NCI-H1694 (cell line): ENCODE data around the gene CIZ1.
"Not testable (repeated sequence)": the region's sequence is repeated elsewhere in the genome, so short reads cannot be mapped to it uniquely, and the experiment has no call there.

ENCODE experiments used
- DNase-seq: peaks from one replicate; lab custom pipeline; 2025; lab: John Stamatoyannopoulos, UW

The CIZ1 gene, protein sequence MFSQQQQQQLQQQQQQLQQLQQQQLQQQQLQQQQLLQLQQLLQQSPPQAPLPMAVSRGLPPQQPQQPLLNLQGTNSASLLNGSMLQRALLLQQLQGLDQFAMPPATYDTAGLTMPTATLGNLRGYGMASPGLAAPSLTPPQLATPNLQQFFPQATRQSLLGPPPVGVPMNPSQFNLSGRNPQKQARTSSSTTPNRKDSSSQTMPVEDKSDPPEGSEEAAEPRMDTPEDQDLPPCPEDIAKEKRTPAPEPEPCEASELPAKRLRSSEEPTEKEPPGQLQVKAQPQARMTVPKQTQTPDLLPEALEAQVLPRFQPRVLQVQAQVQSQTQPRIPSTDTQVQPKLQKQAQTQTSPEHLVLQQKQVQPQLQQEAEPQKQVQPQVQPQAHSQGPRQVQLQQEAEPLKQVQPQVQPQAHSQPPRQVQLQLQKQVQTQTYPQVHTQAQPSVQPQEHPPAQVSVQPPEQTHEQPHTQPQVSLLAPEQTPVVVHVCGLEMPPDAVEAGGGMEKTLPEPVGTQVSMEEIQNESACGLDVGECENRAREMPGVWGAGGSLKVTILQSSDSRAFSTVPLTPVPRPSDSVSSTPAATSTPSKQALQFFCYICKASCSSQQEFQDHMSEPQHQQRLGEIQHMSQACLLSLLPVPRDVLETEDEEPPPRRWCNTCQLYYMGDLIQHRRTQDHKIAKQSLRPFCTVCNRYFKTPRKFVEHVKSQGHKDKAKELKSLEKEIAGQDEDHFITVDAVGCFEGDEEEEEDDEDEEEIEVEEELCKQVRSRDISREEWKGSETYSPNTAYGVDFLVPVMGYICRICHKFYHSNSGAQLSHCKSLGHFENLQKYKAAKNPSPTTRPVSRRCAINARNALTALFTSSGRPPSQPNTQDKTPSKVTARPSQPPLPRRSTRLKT

DNA sequence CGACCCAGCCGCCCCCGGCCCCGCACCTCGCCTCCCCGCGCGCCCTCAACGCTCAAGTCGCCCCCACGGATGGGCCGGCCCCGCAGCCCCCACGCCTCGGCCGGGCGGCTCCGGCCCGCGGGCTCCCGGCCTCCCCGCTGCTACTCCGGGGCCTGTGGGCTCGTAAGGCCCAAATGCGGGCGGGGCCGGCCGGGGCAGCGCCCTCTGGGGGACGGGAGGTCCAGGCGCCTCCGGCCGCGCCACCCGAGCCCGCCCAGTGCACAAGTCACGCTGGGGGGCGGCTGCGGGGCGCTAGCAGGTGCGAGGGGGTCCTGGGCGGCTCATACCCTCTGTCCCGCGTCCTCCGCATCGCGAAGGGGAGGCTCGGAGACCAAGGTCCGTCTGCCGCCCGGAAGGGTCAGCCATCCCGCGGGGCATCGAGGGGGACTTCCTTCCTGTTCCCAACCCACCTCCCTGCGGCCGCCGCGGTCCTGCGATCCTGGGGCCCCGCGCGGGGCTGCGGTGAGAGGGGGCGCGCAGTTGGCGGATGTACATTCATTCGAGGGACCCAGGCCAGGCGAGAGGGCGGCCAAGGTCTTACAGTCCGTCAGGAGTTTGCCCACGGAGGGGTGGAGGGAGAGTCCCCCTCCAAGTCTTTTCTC, at the start of gene CIZ1:
CIZ1 (minus strand) TSS at position 167 of the 641 bp plus-strand sequence. CDS start 715 bp downstream, outside the sequence.
- no peak for DNase-seq

DNA sequence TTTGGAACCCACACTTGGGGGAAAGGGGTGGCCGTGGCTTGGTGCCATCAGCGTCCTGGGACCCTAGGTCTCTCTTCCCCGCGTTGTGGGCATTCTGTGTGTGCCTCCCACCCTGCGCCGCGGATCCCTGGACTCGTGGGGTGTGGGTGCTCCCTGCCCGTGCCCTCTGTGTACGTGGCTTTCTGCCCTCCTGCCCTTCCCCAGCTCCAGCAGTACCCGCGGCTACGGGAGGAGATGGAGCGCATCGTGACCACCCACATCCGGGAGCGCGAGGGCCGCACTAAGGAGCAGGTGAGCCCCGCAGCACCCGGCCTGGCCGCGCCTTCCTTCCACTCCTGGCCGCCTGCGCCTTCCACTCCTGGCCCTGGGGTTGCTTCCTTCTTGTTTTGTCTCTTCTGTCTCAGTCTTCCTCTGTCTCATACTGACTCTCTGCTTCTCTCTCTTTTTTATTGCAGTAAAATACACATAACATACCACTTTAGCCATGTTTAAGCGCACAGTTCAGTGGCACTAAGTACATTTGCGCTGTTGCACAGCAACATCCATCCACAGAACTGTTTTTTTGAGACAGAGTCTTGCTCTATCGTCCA, 42.5 kb upstream of the CIZ1 start:
- no peak for DNase-seq

DNA sequence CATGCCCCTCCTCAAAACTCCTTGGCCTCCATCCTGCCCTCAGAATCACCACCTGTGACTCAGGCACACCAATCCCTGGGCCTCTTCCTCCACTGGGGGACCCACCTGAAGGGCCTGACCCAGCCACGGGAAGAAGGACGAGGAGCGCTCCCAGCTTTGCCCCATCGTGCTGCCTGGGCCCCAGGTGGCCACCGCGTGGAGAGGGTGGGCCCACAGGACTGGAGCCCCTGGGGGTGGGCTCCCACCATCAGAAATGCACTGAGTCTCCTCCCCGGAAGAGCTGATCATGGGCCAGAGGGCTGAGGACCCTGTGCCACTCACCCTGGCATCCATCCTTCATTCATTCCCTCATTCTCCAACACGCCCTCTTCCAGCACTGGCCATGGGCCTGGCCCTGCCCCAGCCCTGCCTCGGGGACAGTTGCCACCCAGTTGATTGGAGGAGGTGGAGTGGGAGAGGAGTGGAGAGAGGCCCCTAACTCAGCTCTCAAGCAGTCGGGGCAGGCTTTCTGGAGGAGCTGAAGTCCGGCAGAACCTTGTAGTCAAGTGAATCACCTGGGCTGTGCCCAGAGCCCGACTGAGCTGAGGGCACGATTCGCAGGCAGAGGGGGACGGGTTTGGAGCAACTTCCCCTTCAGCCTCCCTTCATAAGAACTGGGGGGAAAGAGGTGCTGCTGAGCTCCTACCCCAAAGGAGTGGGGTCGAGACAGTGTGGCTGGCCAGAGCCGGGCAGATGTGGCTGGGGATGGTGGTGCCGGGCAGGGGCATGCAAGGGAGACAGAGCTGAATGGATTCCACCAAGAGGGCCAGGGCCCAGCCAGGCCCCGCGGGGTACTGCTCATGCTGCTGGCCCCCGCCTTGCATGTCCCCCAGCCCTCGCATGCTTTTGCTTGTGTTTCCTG, 41.4 kb upstream of the CIZ1 start:
- no peak for DNase-seq

DNA sequence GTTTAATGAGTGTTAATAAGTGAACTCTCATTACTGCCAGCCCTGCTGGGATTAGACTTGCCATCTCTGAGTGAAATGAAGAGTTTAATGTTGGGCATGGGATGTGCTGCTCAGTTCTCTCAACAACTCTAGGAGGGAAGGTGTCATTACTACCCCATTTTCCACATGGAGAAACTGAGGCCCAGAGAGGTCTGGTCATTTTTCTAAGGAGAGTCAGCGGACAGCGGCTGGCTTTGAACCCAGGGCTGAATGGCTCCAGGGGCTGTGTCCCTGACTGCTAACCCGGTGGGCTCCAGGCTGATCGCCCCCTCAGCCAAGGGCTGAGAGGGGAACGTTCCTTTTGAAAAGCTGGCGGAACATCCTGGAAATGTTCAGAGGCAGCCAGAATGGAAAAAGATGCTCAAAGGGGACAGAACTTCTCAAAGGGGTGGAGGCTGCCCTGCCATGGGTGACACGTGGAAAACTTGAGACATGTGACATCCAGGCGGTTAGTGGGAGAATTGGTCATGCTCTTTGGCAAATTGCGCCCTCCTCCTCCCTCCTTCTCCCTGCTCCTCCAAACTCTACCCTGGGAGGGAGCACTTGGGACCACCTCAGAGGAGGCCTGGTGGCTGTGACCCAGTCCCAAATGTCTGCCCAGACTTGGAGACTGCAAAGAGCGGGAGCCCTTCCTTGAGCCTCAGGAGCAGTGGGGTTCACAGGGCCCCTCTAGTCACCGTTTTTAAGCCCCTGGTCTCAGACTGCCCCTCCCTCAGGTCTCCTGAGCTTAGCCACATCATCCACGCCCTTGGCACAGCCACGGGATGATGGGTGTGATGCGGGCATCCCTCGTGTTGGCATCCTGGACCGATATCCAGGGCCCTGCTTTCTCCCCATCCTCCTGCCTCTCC, 40.5 kb upstream of the CIZ1 start:
- no peak for DNase-seq

DNA sequence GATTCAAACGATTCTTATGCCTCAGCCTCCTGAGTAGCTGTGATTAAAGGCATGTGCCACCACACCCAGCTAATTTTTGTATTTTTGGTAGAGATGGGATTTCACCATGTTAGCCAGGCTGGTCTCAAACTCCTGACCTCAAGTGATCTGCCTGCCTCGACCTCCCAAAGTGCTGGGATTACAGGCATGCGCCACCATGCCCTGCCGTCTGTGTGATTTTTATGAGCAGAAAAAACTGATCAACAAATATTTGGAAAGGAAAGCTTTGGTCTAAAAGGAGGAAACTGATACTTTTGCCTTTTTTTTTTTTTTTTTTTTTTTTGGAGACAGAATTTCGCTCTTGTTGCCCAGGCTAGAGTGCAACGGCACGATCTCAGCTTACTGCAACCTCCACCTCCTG, 39.5 kb upstream of the CIZ1 start:
- not testable (repeated sequence) for DNase-seq

DNA sequence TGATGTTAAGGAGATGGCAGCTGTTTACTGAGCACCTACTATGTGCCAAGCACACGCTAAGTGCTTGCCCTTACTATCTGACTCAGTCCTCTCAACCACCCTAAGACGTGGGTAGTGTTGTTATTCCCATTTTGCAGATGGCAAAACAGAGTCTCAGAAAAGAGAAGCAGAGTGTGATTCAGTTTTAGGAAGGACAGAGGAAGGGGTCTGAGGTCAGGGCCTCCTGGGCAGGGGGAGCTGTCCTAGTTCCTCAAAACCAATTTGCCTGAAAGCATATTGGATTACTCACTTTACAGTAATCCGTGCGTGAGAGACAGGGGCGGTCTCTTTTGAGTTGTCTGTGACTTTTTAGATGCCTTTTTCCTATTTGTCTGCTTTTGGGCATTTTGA, 35.0 kb upstream of the CIZ1 start:
- DNase-seq: no peak

DNA sequence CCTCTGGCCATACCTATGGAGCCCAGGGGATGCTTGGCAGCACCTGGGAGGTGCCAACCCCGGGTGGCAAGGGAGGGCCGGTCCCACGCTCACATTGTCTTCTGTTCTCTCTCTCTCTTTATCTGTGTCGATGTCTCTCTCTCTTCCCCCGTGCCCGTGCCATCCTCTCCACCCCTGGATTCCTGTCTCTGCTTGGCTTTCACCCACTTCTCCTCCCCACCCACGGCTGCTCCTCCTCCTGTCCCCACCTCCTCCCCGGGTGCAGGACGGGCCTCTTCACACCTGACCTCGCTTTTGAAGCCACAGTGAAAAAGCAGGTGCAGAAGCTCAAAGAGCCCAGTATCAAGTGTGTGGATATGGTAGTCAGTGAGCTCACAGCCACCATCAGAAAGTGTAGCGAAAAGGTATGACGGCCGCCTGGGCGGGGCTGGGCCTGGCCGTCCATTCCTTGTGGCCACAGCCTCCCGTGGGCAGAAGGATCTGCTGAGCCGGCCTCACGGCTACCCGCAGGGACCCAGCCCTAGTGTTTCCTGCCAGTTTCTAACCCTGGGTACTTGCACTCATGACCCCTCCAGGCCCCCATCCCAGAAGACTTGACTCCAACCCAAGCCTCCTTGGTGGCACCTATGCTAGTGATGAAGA, 34.5 kb upstream of the CIZ1 start:
- no peak for DNase-seq

DNA sequence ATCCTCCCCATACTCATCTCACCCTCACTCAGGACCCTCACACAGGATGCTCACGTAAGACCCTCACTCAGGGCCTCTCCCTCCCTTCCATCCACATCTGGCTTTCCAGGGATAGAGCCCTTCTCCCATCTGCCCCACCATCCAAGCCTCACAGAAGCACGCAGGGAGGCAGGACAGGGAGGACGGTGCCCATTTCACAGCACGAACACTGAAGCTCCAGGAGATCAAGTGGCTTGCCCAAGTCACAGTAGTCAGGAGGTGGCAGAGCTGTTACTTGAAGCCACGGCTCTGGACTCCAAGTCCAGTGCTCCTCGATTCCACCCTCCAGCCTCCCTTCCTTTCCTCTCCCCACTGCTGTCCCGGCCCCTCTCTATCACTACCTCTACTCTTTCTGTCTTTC, 33.5 kb upstream of the CIZ1 start:
- no peak for DNase-seq

DNA sequence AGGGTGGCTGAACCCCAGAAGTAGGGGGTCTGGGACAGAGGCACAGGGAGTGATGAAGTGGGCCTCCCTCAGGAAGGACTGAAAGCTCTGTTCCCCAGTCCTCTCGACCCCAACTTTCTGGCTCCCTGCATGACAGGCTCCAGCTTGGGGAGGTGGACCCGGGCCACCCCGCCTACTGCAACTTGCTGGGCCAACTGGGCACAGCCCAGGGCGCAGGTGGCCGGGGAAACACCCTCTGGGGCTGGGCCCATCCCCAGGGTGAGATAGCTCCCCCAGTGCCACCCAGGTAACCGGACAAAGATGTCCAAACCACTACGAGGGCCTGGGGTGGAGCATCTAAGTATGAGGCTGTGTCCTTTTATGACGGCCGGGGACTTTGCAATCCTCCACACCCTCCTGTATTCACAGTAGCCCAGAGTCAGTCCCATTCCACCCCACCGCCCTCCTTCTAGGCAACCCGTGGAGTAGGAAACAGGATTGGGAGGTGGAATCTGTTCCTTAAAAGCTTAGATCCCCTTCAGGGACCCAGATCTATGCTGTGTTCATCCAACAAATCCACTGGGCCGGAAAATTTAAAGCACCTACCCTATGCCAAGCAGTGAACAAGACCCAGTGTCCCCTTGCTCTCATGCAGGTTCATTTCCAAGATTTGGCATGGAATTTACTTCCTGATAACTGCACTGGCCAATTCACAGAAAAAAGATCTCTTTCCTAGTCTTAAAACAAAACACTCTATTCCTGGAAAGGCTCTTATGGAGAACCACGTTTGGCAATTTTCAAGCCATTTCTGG, 31.7 kb upstream of the CIZ1 start:
- no peak for DNase-seq

DNA sequence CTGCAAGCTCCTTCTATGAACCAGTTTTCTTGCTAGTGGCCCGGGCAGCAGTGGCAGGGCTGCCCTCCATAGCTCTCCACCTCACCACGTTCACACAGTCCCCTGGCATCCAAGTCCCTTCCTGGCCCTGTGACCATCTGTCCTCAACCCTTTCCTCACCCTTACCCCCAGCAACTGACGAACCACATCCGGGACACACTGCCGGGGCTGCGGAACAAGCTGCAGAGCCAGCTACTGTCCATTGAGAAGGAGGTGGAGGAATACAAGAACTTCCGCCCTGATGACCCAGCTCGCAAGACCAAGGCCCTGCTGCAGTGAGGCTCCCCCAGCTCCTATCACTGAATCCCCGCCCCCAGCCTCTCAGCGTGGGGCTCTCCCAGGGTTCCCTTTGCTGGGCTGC, 30.7 kb upstream of the CIZ1 start:
- no peak for DNase-seq

DNA sequence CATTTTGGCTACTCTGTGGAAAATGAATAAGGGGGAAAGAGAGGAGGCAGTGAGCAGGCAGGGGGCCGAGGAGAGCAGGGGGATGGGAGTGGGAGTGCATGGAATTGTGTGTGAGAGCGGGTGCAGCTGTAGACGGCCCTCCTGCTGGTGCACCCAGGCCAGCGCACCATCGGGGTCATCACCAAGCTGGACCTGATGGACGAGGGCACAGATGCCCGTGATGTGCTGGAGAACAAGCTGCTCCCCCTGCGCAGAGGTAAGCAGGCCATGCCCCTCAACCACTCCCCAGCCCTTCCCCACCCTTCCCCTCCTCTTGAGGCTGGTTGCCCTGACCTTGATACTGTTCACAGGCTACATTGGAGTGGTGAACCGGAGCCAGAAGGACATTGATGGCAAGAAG, 28.5 kb upstream of the CIZ1 start:
- DNase-seq: no peak

DNA sequence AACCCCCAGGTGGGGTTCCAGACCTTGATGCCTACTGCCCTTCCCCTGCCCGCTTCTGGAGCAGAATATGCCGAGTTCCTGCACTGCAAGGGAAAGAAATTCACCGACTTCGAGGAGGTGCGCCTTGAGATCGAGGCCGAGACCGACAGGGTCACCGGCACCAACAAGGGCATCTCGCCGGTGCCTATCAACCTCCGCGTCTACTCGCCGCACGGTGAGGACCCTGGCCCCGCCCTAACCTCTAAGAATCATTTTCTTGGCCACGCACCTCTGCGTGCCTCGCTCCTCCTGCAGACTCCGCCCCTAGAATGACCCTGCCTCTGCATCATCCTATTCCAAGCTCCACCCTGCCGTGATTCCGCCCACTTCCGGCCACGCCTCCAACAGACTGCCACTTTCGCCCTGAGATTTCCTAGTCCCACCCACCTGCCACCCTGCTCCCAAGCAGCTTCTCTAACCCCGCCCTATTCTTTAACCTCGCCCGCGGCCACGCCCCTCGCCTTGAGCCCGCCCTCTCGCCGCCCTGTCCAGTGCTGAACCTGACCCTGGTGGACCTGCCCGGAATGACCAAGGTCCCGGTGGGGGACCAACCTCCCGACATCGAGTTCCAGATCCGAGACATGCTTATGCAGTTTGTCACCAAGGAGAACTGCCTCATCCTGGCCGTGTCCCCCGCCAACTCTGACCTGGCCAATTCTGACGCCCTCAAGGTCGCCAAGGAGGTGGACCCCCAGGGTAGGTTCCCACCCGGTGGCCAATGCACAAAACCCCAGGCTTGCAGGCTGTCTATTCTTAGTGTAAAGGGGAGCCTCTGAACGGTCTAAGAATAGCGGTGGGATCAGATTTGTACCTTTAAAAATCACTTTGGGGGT, 27.4 kb upstream of the CIZ1 start:
- no peak for DNase-seq

DNA sequence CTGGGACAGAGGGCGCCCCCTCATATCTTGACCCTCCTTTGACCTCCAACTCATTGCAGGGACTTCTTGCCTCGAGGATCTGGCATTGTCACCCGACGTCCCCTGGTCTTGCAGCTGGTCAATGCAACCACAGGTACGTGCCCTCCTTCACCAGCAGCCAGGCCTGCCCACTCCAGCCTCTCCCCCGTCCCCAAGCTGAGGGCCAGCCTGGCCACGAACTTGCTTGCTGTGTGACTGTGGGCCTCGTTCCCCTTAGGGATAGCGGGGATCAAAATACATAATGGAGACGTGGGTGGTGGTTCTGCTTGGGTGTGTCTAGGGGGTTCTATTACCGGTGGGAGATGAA, 26.8 kb upstream of the CIZ1 start:
- no peak for DNase-seq

DNA sequence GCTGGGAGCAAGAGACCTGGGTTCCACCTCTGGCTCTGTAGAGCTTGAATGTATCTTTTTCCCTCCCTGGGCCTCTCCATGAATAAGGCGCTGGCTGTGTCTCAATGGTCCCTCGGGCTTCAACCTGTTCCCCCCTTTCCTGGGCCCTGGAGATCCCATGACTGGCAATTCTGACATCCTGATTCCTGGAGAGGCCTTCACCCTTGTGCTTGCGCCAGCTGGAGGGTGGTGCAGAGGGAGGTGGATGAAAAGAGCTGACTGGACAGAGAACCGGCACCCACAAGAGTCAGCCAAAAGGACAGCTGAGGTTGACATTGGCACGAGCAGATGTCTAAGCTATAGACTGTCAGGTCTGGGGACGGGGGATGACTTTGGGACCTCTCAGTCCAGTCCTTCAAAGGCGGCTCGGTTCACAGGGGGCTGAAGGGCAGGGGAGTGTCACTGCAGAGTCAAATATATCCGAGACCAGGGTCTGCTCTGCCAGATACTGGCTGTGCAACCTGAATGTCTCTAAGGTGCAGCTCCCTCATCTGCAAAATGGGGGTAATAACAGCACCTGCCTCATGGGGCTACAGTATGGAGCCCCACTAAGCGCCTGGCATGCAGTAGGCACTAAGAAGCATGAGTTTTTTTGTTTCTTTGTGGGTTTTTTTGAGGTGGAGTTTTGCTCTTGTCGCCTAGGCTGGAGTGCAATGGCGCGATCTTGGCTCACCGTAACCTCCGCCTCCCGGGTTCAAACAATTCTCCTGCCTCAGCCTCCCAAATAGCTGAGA, 25.6 kb upstream of the CIZ1 start:
- no peak for DNase-seq

DNA sequence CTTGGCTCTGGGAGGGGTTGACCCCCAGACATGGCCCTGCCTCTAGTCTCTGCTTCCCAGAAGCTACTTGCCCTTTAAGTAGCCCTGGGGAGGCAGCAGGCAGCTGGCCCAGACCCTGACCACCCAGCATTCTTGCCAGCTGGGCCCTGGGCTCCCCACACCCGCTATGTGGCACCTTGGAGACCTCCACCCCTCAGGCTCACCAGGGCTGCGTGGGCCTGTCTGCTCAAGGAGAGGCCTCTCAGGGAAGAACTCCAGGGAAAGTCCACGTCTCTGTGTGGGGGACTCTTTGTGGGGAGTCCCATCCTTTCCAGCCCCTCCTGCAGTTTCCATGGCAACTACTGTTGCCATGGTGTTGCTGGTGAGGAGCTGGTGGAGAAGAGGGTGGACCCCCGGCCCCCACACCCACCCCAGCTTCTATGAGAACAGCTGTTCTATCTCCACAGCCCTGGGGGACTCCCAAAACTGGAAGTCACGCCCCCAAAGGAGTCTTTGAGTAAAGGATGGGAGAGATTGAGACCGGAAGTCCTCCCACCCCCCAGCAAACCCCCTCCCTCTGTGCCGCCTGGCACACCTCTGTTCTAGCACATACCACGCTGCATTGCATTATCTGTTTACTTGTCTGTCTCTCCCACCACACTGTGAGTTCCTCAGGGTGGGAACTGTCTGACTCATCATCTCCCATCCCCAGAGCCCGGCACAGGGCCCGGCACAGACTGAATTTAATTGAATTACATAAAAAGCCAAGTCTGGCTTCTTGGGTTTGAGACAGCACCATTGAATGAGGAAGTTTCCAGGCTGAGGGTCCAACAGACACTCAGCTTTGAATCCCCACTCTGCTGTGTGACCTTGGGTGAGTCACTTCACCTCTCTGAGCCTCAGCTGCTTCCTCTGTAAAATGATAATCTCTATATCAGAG, 24.4 kb upstream of the CIZ1 start:
- DNase-seq: no peak
